ENCODE data around the gene APBB2.

Gene APBB2

DNA sequence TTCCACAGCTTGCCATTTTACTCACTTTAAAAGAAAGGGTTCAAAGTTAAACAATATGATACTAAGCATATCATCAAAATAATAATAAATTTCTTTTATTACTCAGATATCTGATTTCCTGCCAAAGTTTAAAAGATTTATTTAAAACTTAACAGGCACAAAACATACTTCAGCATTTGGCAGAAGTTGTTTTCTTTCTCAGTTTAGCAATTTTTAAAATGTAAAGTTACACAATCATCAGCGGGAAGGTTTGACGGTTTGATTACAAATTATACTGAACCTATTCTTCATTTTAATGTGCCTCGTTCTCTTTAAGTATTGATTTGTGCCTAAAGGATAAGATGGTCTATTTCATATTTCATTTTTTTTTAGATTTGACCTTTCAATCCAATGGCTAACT, 227.2 kb downstream of the APBB2 start:
- FAIRE-seq: no peak
- no peak for DNase-seq (ENCODE audit: low spot score)

DNA sequence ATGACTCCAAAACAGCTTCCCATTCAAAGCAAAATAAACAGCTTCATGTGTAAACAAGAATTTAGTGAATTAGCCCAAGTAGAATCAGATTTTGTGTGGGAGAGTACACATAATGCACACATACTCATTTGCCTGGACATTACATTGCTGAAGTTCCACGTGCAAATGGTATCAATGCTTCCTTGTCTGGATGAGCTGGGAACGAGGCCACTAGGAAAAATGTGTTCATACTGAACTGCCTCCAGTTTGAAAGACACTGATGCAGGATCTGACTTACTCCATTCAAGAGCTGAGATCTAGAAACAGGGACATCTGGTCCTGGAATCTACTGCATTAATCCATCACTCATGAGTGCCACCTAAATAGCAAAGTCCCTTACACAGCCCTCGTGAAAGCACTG, 228.0 kb downstream of the APBB2 start:
- DNase-seq (ENCODE audit: low spot score) (no peak), FAIRE-seq (no peak)

- FAIRE-seq: no peak
- DNase-seq (ENCODE audit: low spot score): no peak
Measured at GRCh38 chr4:40984051-40984450, 230.3 kb downstream of the APBB2 start.

- no peak for FAIRE-seq
- peak; percentile 26 for DNase-seq (ENCODE audit: low spot score)
Measured at GRCh38 chr4:40980318-40980883, 233.9 kb downstream of the APBB2 start.

DNA sequence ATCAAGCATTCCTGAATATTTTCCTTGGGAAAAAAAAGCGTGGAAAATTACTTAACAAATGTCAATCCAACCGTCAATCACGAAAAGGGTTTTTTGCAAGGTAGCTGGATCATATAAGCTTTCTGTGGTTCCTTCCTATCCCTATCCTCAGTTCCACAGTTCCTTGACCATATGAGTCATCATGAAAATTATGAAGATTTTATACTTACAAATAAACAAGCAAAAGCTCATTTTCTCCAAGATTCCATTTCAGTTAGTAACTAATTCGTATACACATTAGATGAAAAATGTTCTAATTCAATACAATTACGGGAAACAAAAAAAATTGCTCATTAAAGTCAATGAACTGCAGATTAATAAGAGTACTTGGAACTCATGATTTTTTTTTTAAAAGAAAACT, 235.8 kb downstream of the APBB2 start:
- DNase-seq (ENCODE audit: low spot score): no peak
- FAIRE-seq: no peak

DNA sequence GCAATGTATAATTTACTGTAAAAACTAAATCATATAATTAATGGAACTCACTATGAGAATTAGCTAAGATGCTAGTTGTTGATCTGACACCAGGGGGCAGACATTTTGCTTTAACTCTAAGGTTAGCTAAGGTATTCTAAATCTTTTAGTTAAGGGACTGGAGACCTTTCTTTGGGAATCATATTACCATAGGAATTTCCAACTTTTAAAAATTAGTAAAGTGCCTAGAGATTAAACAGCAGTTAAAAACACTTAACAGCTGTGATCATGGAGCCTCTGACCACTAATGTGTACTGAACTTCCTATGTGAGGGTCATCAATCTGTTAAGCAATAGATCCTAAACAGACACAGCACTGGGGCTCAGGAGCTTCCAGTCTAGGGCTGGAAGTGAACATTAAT, 238.0 kb downstream of the APBB2 start:
- peak; percentile 48 for DNase-seq (ENCODE audit: low spot score)
- FAIRE-seq: no peak

GRCh38 chr4:40972722-40973121, 241.6 kb downstream of the APBB2 start:
- FAIRE-seq (no peak), DNase-seq (ENCODE audit: low spot score) (no peak)

DNA sequence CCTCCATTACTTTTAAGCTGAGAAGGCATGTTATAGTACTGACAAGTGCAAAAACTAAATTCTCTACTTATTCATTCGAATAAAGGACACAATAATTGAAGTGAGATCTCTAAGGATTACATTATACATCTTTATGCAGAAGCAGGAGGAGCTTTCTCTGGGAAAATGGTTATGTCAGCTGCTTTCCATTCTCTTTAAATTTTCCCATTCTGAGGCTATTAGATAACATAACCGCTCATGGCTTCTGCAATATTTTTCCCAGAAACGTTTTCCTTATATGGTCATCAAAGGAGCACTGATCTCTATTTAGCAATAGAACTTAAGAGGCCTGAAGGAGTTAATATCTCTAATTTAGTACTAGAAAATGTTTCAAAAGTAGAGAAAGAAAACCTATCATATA, 243.0 kb downstream of the APBB2 start:
- FAIRE-seq: no peak
- DNase-seq (ENCODE audit: low spot score): no peak

DNA sequence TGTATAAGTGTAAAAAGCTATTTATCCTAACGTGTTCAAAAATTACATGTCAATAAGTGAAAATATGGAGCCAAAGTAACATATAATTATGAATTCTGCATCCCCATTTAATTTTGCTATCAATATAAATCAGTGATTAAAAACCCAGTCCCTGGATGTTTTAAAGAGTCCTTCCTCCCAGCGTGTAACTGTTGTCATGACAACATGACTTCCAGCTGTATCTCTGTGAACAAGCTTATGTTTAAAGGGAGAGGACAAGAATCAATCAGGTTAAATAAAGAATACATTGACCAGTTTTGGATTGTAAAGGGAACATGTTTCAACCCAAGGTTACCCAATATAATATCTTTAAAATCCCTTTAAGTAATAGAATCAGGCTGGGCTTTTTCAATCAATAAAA, 244.8 kb downstream of the APBB2 start:
- FAIRE-seq (no peak), DNase-seq (ENCODE audit: low spot score) (no peak)

- DNase-seq (ENCODE audit: low spot score) (no peak), FAIRE-seq (peak; percentile 20)
Measured at GRCh38 chr4:40967550-40967949, 246.8 kb downstream of the APBB2 start.

- FAIRE-seq (no peak), DNase-seq (ENCODE audit: low spot score) (no peak)
Measured at GRCh38 chr4:40966091-40966490, 248.3 kb downstream of the APBB2 start.

DNA sequence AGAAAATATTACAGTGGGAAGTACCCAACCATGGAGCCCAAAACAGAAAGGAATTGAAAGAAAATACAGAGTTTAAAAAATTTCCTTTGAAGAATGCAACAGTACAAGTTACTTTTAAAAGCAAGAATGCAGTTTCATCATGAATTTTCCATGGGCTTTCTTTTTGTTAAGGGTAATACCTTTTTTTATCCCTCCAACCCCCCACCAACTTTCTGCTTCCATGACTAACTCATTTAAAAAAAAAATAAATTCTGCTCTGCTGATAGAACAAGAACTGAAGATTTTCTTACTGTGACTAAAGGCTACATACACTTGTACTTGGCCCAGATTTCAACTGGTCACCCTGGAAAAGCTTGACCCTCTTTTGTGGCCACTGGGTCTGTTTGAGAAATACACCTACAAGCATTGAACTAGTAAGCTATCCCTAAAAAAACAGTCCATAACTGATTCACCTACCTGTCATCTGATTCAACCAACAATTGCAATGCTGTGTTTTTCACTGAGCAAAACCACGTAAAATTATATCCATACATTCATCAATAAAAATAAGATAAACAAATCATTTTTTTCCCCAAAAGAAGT, 250.4 kb downstream of the APBB2 start:
- DNase-seq (ENCODE audit: low spot score): no peak

GRCh38 chr4:40962551-40963180, 251.7 kb downstream of the APBB2 start:
- FAIRE-seq (no peak), DNase-seq (ENCODE audit: low spot score) (no peak)

More for the DNA sequence above, 250.4 kb downstream of the APBB2 start:
- FAIRE-seq: no peak

DNA sequence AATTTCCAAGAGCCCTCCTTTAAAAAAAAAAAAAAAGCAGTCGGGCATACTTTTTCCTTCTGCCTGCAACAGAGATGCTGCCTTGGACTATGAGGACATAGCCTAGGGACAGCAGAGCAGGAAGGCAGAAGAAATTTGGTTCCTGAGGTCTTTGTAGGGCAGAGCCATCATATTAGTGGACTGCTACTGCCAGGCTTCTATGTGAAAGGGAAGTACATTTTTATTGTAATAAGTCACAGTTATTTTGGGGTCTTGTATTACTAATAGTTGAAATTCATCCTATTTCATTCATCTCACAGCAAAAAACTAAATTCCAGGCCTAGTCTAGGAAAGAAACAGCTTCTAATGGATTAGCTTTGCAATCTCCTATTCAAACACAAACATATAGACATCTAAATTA, 253.4 kb downstream of the APBB2 start:
- no peak for DNase-seq (ENCODE audit: low spot score)
- no peak for FAIRE-seq

- DNase-seq (ENCODE audit: low spot score) (no peak), FAIRE-seq (no peak)
Measured at GRCh38 chr4:40957281-40957680, 257.1 kb downstream of the APBB2 start.

DNA sequence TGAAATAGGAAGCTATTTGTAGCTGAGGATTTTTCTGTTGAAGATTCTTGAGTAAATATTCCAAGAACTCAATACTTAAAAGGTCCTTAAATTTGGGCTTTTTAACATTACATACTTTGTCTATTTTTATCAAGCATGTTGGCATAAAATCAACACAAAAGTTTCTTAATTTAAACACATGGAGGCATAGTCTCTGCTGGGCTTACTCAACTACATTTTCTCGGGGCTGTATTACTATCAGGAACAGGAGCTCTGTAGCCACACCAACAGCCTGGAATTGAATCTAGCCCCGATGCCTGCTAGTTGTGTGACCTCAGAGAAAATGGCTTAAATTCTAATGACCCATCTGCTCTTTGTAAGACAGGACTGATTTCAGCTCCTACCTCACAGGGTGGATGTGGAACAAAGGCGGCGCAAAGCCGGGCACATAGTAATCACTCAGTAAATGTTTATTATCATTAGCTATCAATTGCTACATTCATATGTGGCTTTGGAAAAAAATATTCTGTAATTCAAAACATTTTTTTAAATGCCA, 257.6 kb downstream of the APBB2 start:
- DNase-seq (ENCODE audit: low spot score) (no peak), FAIRE-seq (no peak)

DNA sequence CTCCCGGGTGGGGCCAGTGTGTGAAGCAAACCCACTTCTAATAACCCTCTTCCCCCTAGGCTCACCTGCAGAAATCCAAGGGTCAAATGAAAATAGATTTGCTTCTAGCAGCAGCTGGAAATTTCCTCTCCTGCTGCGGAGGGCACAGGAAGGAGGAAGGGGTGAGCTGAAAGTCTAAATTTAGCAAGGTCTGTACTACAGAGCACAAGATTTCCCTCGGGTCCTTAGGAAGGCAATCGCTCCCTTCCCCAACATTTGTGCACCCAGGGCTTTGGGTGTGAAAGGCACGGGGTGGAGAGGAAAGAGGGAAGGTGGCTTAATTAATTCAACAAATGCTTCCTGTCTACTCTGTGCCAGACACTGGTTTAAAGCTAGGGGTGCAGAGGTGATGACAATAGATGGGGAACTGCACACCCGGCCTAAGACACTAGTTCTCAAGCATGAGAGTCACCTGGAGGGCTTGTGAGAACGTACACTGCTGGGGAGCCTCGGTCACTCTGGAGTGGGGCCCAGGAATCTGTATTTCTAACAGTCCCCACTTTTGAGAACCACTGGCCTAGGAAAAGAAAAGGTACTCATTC, 260.2 kb downstream of the APBB2 start:
- no peak for FAIRE-seq
- no peak for DNase-seq (ENCODE audit: low spot score)

DNA sequence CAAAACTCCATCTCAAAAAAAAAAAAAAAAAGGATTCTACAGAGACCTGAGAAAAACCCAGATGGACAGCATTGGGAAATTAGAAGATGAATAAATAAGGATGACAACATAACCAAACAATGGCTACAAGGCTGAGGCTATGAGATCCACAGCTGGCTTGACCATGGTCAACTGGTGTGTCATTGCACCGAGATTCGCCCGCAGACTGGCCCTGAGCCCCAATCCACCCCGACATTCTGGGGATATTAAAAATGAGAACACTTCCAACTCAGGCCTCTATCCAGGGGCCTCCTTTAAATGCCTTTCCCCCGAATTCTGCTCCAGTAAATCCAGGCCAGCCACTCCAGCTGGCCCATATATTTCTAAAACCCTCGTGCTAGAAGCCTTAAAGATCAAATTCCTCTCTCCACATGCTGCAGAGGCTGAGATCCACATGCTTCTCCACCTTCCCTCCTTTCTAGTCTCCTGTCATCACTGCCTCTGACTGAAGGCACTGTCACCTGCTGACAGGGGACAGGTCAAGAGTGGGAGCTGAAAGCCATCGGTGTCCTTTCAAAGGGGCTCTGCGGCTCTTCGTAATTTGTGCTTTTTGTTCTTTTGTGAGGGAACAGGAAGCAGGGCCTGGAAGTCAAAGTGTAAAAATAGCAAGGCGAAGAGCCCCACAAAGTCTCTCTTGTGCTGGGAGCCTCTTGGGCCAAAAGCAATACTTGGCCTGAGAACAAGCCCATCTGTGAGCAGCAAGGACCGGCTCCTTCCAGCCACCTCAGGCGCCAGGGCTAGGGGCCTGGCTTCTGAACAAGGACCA, 260.9 kb downstream of the APBB2 start:
- FAIRE-seq (no peak), DNase-seq (ENCODE audit: low spot score) (no peak)

- no peak for FAIRE-seq
Measured at GRCh38 chr4:40952672-40953071, 261.7 kb downstream of the APBB2 start.

DNA sequence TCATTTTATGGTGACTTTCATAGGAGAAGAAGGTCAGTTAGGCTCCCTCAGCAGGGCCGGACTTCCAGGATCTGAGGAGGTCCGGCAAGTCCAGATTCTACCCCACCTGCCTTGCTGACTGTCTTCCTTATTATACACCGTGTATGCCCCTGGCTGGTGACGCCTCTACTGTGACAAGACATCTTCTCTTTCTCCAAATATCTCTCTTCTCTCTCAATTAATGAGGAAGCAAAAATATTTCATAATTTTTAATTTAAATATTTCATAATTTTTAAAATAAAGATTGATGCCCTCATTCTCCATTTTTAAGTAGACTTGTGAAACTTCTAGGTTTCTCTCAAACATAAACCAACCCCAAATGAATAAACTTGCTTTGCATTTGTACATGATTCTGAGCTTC, 262.1 kb downstream of the APBB2 start:
- DNase-seq (ENCODE audit: low spot score): no peak

More at GRCh38 chr4:40952672-40953071, 261.7 kb downstream of the APBB2 start:
- DNase-seq (ENCODE audit: low spot score): no peak

GRCh38 chr4:40951026-40951425, 263.3 kb downstream of the APBB2 start:
- DNase-seq (ENCODE audit: low spot score) (no peak), FAIRE-seq (no peak)

More for the DNA sequence above, 262.1 kb downstream of the APBB2 start:
- FAIRE-seq: no peak
